Fibroblast of pulmonary artery (primary cell): ENCODE data around the gene ANAPC1.

Experiments
- DNase-seq: peaks from one replicate; pipeline ENCODE4 v3.0.0-alpha.2; 2010; ENCODE audit warnings: low read depth
- H3K4me3 ChIP-seq: replicated peaks from 2 replicates; pipeline ENCODE4 v1.5.1; 2011; ENCODE audit warnings: low read depth, mild to moderate bottlenecking, control low read depth, low read length, moderate library complexity
- TF ChIP-seq, protein P1 (sequence below): IDR thresholded peaks from 2 replicates; pipeline ENCODE4 v1.5.1; 2011; ENCODE audit warnings: mild to moderate bottlenecking, control low read depth, low read length, inconsistent platforms; ENCODE audit errors: missing control alignments

Gene ANAPC1, protein sequence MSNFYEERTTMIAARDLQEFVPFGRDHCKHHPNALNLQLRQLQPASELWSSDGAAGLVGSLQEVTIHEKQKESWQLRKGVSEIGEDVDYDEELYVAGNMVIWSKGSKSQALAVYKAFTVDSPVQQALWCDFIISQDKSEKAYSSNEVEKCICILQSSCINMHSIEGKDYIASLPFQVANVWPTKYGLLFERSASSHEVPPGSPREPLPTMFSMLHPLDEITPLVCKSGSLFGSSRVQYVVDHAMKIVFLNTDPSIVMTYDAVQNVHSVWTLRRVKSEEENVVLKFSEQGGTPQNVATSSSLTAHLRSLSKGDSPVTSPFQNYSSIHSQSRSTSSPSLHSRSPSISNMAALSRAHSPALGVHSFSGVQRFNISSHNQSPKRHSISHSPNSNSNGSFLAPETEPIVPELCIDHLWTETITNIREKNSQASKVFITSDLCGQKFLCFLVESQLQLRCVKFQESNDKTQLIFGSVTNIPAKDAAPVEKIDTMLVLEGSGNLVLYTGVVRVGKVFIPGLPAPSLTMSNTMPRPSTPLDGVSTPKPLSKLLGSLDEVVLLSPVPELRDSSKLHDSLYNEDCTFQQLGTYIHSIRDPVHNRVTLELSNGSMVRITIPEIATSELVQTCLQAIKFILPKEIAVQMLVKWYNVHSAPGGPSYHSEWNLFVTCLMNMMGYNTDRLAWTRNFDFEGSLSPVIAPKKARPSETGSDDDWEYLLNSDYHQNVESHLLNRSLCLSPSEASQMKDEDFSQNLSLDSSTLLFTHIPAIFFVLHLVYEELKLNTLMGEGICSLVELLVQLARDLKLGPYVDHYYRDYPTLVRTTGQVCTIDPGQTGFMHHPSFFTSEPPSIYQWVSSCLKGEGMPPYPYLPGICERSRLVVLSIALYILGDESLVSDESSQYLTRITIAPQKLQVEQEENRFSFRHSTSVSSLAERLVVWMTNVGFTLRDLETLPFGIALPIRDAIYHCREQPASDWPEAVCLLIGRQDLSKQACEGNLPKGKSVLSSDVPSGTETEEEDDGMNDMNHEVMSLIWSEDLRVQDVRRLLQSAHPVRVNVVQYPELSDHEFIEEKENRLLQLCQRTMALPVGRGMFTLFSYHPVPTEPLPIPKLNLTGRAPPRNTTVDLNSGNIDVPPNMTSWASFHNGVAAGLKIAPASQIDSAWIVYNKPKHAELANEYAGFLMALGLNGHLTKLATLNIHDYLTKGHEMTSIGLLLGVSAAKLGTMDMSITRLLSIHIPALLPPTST (N-terminal part only)

GRCh38 chr2:111883661-111884591 is at the start of gene ANAPC1:
Gene ANAPC1 (minus strand): TSS chr2:111884193. CDS start chr2:111880825, 3,368 bp downstream.
- TF ChIP-seq, protein P1, sequence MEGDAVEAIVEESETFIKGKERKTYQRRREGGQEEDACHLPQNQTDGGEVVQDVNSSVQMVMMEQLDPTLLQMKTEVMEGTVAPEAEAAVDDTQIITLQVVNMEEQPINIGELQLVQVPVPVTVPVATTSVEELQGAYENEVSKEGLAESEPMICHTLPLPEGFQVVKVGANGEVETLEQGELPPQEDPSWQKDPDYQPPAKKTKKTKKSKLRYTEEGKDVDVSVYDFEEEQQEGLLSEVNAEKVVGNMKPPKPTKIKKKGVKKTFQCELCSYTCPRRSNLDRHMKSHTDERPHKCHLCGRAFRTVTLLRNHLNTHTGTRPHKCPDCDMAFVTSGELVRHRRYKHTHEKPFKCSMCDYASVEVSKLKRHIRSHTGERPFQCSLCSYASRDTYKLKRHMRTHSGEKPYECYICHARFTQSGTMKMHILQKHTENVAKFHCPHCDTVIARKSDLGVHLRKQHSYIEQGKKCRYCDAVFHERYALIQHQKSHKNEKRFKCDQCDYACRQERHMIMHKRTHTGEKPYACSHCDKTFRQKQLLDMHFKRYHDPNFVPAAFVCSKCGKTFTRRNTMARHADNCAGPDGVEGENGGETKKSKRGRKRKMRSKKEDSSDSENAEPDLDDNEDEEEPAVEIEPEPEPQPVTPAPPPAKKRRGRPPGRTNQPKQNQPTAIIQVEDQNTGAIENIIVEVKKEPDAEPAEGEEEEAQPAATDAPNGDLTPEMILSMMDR = no peak
- H3K4me3 ChIP-seq = peak within 1 kb of the TSS; percentile 97
- peak; percentile 72 for DNase-seq

GRCh38 chr2:111932841-111933291 is 48.9 kb upstream of the ANAPC1 start:
- no peak overlapping the region for H3K4me3 ChIP-seq
- no peak for DNase-seq
- TF ChIP-seq, protein P1 = no peak

GRCh38 chr2:111930875-111931274 is 46.9 kb upstream of the ANAPC1 start:
- TF ChIP-seq, protein P1 = no peak
- peak; percentile 65 for DNase-seq
- no peak overlapping the region for H3K4me3 ChIP-seq

GRCh38 chr2:111930409-111930808 is 46.4 kb upstream of the ANAPC1 start:
- no peak for DNase-seq
- TF ChIP-seq, protein P1 = no peak
- no peak overlapping the region for H3K4me3 ChIP-seq

DNA sequence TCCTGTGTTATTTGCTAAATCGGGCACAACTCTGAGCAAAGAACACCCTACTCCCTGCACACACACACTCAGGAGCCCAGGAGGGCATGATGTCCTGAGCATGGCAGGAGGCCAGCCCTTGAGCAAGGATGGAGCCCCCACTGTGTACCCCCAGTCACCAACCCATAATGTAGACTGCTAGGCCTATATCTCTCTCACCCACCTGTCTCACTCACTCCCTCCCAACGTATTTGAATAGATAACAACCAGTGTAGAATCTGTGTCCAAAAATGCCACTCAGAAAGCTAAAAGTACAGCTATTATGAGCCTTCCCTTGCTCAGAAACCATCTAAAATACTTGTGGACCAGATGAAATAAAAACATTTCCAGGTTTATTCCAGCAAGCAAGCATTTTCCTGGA is 43.7 kb upstream of the ANAPC1 start:
- H3K4me3 ChIP-seq = no peak overlapping the region
- no peak for DNase-seq
- TF ChIP-seq, protein P1 = no peak
